ENCODE measurements around the gene CCDC137. TPM values are rescaled to one million over a fixed set of nuclear protein-coding genes. Genes with fewer than 3 reads are reported as not detected.

CCDC137 gene
- total and polyA plus RNA-seq, 4 donors = 3.9 to 25.9 (median 16.5) TPM

DNA sequence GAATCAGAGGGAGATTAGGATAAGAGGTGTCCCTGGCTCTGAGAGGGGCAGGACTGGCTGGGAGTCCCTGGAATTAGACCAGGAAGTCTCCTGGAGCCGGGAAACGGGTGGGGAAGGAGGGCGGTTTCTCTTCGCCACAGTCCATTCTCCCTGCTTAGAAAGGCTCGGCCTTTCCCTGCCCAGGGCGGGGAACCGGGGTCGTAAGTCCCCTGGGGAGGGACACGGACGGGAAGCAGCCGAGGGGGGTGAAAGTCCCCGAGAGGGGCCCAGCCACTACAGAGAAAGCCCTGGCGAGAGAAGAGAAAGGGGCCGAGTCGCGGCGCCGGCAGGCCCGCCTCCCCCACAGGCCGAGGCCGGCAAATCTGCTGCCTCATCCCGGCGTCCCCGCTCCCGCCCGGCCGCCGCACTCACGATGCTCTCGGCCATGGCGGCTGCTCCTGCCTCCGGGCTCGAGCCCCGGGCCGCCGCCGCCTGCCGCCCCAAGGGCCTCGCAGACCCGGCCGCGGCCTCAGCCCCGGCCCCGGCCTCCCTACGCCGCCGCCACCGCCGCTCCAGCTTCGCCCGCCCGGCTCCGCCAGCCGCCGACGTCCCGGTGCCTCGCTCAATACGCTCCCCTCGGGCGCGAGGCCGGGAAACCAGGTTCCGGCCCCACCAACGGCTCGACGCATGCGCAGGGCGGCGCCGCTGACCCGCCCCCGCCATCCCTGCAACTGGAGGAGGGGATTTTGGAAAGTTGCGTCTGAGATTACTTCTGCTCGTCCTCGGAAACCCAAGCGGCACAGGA, 29.8 kb upstream of the CCDC137 start, which contains the start of the genes NPLOC4 and TSPAN10:
Gene NPLOC4, minus strand, starts transcription at position 608 of the 784 bp plus-strand sequence. Its CDS starts 182 bp downstream, at position 426.
Gene TSPAN10, plus strand, starts transcription at position 692 of the 784 bp plus-strand sequence. CDS start 5,217 bp downstream, outside the sequence.
- peak; percentile 69 to 95 (median 79) for DNase-seq (ENCODE audit: low read depth in 4 of 6, low spot score in 6 of 6)
- H3K4me3 ChIP-seq (ENCODE audit: low read depth, low read length) = peak within 1 kb of the TSS; percentile 92
- peak within 1 kb of the TSS; percentile 69 for H3K27ac ChIP-seq (ENCODE audit: low read depth, low read length)
- H3K36me3 ChIP-seq (ENCODE audit: control insufficient read depth, insufficient read depth, low read length) = peaks cover 3% of the 10 kb centered on the region
- no peaks in the 10 kb centered on the region for H3K9me3 ChIP-seq (ENCODE audit: control insufficient read depth, insufficient read depth, low read length)
- peaks cover 18% of the 10 kb centered on the region for H3K4me1 ChIP-seq (ENCODE audit: control insufficient read depth, insufficient read depth, low read length)
- H3K27me3 ChIP-seq (ENCODE audit: control insufficient read depth, insufficient read depth, low read length) = no peaks in the 10 kb centered on the region
- under 1% methylated on average over 75 of the region's 77 CpGs for WGBS (ENCODE audit: insufficient coverage)

DNA sequence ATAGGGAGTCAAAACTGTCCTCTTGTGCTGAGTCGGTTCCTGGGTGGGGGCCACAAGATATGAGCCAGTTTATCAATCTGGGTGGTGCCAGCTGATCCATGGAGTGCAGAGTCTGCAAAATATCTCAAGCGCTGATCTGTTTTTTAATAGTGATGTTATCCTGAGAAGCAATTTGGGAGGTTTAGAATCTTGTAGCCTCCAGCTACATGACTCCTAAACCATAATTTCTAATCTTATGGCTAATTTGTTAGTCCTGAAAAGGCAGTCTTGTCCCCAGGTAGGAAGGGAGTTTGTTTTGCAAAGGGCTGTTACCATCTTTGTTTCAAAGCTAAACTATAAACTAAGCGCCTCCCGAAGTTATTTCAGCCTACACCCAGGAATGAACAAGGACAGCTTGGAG, 27.9 kb upstream of the CCDC137 start:
- H3K27me3 ChIP-seq (ENCODE audit: control insufficient read depth, insufficient read depth, low read length) = no peaks in the 10 kb centered on the region
- no peak for DNase-seq (ENCODE audit: low read depth in 4 of 6, low spot score in 6 of 6)
- no peaks in the 10 kb centered on the region for H3K9me3 ChIP-seq (ENCODE audit: control insufficient read depth, insufficient read depth, low read length)
- WGBS (ENCODE audit: insufficient coverage) = 80% methylated on average over 1 of the region's 4 CpGs
- H3K36me3 ChIP-seq (ENCODE audit: control insufficient read depth, insufficient read depth, low read length) = peaks cover 10% of the 10 kb centered on the region
- peaks cover 18% of the 10 kb centered on the region for H3K4me1 ChIP-seq (ENCODE audit: control insufficient read depth, insufficient read depth, low read length)
- no peak overlapping the region for H3K4me3 ChIP-seq (ENCODE audit: low read depth, low read length)
- H3K27ac ChIP-seq (ENCODE audit: low read depth, low read length) = no peak overlapping the region

DNA sequence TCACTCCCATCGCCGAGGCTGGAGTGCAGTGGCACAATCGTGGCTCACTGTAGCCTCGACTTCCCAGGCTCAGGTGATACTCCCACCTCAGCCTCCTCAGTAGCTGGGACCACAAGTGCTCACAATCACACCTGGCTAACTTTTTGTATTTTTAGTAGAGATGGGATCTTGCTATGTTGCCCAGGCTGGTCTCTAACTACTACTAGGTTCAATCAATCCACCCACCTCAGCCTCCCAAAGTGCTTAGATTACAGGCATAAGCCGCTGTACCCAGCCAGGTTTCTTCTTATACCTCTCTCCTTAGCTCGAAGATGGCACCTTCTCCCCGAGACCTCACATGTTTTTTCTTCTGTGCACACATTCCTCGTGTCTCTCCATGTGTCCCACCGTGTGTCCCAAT, 26.5 kb upstream of the CCDC137 start:
- 93% methylated on average over 2 of the region's 9 CpGs for WGBS (ENCODE audit: insufficient coverage)
- H3K27me3 ChIP-seq (ENCODE audit: control insufficient read depth, insufficient read depth, low read length) = no peaks in the 10 kb centered on the region

DNA sequence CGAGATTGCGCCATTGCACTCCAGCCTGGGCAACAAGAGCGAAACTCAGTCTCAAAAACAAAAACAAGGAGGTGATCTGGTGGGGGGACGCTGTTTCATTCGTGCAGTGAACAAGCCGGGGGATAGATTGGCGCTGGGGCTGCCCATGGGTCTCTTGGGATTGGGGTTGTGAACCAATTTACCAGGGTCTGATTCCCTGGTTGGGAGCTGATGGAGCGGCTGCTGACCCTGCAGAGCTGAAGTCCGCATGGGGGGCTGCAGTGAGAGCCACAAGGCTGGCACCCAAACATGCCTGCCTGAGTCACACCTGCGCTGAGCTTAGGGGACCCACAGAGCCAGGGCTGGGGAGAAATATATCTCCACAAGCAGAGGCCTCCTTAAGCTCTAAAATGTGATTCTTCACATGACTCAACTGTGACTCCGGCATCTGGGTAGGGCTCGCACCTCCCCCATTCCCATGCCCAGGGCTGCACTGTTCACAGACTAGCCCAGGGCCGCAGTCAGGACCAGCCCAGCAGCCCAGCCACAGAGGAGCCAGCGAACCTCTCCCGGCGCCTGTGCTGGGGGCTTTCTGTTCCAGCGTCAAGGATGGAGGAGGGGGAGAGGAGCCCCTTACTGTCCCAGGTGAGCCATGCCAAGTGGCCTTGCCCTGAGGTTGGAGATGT, 24.6 kb upstream of the CCDC137 start:
- peaks cover 22% of the 10 kb centered on the region for H3K36me3 ChIP-seq (ENCODE audit: control insufficient read depth, insufficient read depth, low read length)
- H3K4me3 ChIP-seq (ENCODE audit: low read depth, low read length) = no peak overlapping the region
- no peak overlapping the region for H3K27ac ChIP-seq (ENCODE audit: low read depth, low read length)
- H3K9me3 ChIP-seq (ENCODE audit: control insufficient read depth, insufficient read depth, low read length) = no peaks in the 10 kb centered on the region
- H3K27me3 ChIP-seq (ENCODE audit: control insufficient read depth, insufficient read depth, low read length) = peaks cover under 1% of the 10 kb centered on the region
- no peak for DNase-seq (ENCODE audit: low read depth in 4 of 6, low spot score in 6 of 6)
- WGBS (ENCODE audit: insufficient coverage) = 91% methylated on average over 13 of the region's 17 CpGs
- peaks cover 4% of the 10 kb centered on the region for H3K4me1 ChIP-seq (ENCODE audit: control insufficient read depth, insufficient read depth, low read length)

More for the DNA sequence above, 26.5 kb upstream of the CCDC137 start:
- Histone ChIP-seq H3K27ac (ENCODE audit: low read depth, low read length) (no peak overlapping the region), H3K4me1 (ENCODE audit: control insufficient read depth, insufficient read depth, low read length) (peaks cover 18% of the 10 kb centered on the region), H3K4me3 (ENCODE audit: low read depth, low read length) (no peak overlapping the region), H3K36me3 (ENCODE audit: control insufficient read depth, insufficient read depth, low read length) (peaks cover 17% of the 10 kb centered on the region), H3K9me3 (ENCODE audit: control insufficient read depth, insufficient read depth, low read length) (no peaks in the 10 kb centered on the region)
- DNase-seq (ENCODE audit: low read depth in 4 of 6, low spot score in 6 of 6) = no peak

DNA sequence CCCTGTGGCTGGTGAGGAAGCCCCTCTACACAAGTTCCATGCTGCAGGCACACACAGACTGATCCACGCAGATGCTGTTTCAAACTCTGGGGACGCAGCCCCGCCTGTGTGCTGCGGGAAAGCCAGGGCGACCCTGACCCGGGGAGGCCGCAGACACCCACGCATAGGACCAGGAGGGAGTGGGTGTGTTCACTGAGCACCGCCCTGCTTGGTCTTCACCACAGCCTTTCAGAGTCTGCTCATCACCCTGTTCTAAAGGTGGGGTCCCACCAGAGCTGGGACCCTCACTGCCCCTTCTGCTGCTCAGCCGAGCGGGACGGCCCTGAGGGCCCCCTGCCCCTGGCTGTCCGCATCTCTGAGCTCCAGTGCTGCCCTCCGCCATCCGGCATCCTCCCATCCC, 22.0 kb upstream of the CCDC137 start:
- no peak overlapping the region for H3K27ac ChIP-seq (ENCODE audit: low read depth, low read length)
- H3K27me3 ChIP-seq (ENCODE audit: control insufficient read depth, insufficient read depth, low read length) = peaks cover 23% of the 10 kb centered on the region
- peaks cover 3% of the 10 kb centered on the region for H3K9me3 ChIP-seq (ENCODE audit: control insufficient read depth, insufficient read depth, low read length)
- no peak for DNase-seq (ENCODE audit: low read depth in 4 of 6, low spot score in 6 of 6)
- H3K36me3 ChIP-seq (ENCODE audit: control insufficient read depth, insufficient read depth, low read length) = peaks cover 22% of the 10 kb centered on the region
- H3K4me3 ChIP-seq (ENCODE audit: low read depth, low read length) = no peak overlapping the region
- WGBS (ENCODE audit: insufficient coverage) = 97% methylated on average over 15 of the region's 15 CpGs
- peaks cover 2% of the 10 kb centered on the region for H3K4me1 ChIP-seq (ENCODE audit: control insufficient read depth, insufficient read depth, low read length)

DNA sequence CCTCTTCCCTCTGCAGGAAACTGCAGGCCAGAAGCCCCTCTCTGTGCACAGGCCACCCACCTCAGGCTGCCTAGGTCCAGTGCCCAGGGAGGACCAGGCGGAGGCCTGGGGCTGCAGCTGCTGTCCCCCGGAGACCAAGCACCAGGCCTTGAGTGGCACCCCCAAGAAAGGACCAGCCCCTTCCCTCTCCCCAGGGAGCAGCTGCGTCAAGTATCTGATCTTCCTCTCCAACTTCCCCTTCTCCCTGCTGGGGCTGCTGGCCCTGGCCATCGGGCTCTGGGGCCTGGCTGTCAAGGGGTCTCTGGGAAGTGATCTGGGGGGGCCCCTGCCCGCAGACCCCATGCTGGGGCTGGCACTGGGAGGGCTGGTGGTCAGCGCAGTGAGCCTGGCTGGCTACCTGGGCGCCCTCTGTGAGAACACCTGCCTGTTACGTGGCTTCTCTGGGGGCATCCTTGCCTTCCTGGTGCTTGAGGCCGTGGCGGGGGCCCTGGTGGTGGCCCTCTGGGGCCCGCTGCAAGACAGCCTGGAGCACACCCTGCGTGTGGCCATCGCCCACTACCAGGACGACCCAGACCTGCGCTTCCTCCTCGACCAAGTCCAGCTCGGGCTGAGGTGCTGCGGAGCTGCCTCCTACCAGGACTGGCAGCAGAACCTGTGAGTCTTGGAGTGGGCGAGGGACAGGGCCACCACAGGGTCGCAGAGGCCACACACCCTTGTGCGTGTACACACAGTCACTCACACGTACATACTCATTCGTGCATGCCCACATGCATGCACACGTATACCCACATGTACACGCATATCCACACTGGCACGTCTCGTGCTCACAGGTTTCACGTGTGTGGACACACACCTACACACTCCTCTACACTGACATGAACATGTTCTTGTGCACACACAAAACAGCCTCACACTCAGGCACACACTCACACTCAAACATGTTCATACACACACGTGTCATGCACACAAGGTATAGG, 21.3 kb upstream of the CCDC137 start:
- peaks cover 28% of the 10 kb centered on the region for H3K27me3 ChIP-seq (ENCODE audit: control insufficient read depth, insufficient read depth, low read length)
- peaks cover 22% of the 10 kb centered on the region for H3K36me3 ChIP-seq (ENCODE audit: control insufficient read depth, insufficient read depth, low read length)
- peaks cover 3% of the 10 kb centered on the region for H3K9me3 ChIP-seq (ENCODE audit: control insufficient read depth, insufficient read depth, low read length)
- no peak overlapping the region for H3K4me3 ChIP-seq (ENCODE audit: low read depth, low read length)
- peaks cover 2% of the 10 kb centered on the region for H3K4me1 ChIP-seq (ENCODE audit: control insufficient read depth, insufficient read depth, low read length)
- WGBS (ENCODE audit: insufficient coverage) = 87% methylated on average over 29 of the region's 29 CpGs
- DNase-seq (ENCODE audit: low read depth in 4 of 6, low spot score in 6 of 6) = no peak
- no peak overlapping the region for H3K27ac ChIP-seq (ENCODE audit: low read depth, low read length)

DNA sequence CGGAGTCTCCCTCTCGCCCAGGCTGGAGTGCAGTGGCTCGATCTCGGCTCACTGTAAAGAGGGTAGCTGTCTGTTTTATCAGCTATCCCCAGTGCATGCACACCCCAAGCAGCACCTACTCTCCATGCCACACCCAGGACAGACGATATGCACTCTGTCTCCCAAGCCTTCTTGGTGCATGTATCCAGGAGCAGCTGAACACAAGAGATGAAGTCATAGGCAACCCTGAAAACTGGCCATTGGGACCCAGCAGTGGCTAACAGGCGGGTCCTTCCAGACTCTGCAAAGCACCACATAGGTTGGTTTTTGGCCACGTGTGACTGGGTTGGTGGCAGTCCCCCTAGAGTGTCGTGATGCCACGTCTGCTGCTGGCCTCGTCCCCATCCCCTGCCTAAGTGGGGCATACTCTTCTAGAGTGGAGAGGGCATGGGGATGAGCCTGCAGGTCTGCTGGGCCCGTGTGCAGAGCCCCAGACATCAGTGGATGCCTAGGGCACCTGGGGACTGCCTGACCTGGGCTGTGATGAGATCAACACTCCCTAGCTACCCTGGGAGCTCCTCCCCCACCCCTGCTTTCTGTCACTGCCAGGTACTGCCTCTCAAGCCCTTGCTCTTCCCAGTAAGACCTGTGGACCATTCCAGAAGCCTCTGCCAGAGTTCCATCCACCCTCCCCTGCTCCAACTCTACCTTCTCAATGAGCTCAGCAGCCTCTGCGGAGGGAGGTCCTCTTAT, 19.5 kb upstream of the CCDC137 start:
- H3K4me1 ChIP-seq (ENCODE audit: control insufficient read depth, insufficient read depth, low read length) = peaks cover 2% of the 10 kb centered on the region
- 67% methylated on average over 9 of the region's 12 CpGs for WGBS (ENCODE audit: insufficient coverage)
- peaks cover 37% of the 10 kb centered on the region for H3K27me3 ChIP-seq (ENCODE audit: control insufficient read depth, insufficient read depth, low read length)
- H3K27ac ChIP-seq (ENCODE audit: low read depth, low read length) = no peak overlapping the region
- H3K9me3 ChIP-seq (ENCODE audit: control insufficient read depth, insufficient read depth, low read length) = peaks cover 3% of the 10 kb centered on the region
- no peak for DNase-seq (ENCODE audit: low read depth in 4 of 6, low spot score in 6 of 6)
- H3K4me3 ChIP-seq (ENCODE audit: low read depth, low read length) = no peak overlapping the region
- peaks cover 19% of the 10 kb centered on the region for H3K36me3 ChIP-seq (ENCODE audit: control insufficient read depth, insufficient read depth, low read length)

DNA sequence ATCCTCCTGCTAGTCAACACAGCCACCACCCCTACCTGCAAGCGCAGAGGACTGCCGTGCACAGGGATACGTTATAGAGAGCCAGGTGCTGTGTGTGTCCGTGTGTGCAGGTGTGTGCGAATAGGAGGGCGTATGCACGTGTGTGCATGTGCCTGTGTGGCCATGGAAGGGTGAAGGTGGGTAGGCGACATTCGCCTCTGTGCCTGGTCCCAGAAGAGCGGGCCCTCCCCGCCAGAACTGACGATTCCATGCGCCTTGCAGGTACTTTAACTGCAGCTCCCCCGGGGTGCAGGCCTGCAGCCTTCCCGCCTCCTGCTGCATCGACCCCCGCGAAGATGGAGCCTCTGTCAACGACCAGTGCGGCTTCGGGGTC, 18.9 kb upstream of the CCDC137 start:
- Histone ChIP-seq H3K27me3 (ENCODE audit: control insufficient read depth, insufficient read depth, low read length) (peaks cover 37% of the 10 kb centered on the region), H3K4me3 (ENCODE audit: low read depth, low read length) (no peak overlapping the region), H3K27ac (ENCODE audit: low read depth, low read length) (no peak overlapping the region), H3K9me3 (ENCODE audit: control insufficient read depth, insufficient read depth, low read length) (peaks cover 3% of the 10 kb centered on the region), H3K4me1 (ENCODE audit: control insufficient read depth, insufficient read depth, low read length) (peaks cover 2% of the 10 kb centered on the region), H3K36me3 (ENCODE audit: control insufficient read depth, insufficient read depth, low read length) (peaks cover 14% of the 10 kb centered on the region)
- 25% methylated on average over 21 of the region's 21 CpGs for WGBS (ENCODE audit: insufficient coverage)
- no peak for DNase-seq (ENCODE audit: low read depth in 4 of 6, low spot score in 6 of 6)

Measured in spinal cord (tissue), 10 donors.